IMR-90 (cell line): Measurements from ENCODE around the gene SH3RF3. TPM values are rescaled to one million over a fixed set of nuclear protein-coding genes. Genes with fewer than 3 reads are reported as not detected.

Experiments used
- ATAC-seq: fragments of 200-7000 bp; cut with Tn5 transposase; 2 replicates; pipeline ENCODE4 v1.9.1; 2020; ENCODE audit warnings: low read depth, mild to moderate bottlenecking, moderate library complexity
- BruUV-seq: library from RNA; stranded (reverse); fragments of 400-500 nt; replicated peaks from 2 replicates; lab custom pipeline; 2021; lab: Mats Ljungman, UMichigan
- CTCF ChIA-PET: fragments of 300-600 bp; formaldehyde crosslinking; extraction: SDS; loops from one replicate; lab custom pipeline; 2021; ENCODE audit warnings: antibody characterized with exemption; lab: Yijun Ruan, JAX
- POLR2A ChIA-PET: fragments of 300-600 bp; sonication (Branson Sonifier 250); formaldehyde crosslinking; loops from one replicate; lab custom pipeline; 2022; ENCODE audit warnings: antibody characterized with exemption; ENCODE audit not compliant: unreplicated experiment; lab: Charles Lee
- DNase-seq: peaks from one replicate; pipeline ENCODE4 v3.0.0; 2013
- H2AFZ ChIP-seq: replicated peaks from 2 replicates; pipeline ENCODE3; 2013; ENCODE audit warnings: low read length, mild to moderate bottlenecking; ENCODE audit not compliant: poor library complexity
- H2AK5ac ChIP-seq: 2 replicates; pipeline ENCODE4 v1.6.1; 2013; ENCODE audit warnings: low read depth, low read length, inconsistent platforms
- H2AK9ac ChIP-seq: replicated peaks from 2 replicates; pipeline ENCODE3; 2013; ENCODE audit warnings: mild to moderate bottlenecking, low read depth, low read length, moderate library complexity; ENCODE audit not compliant: poor library complexity
- H2BK120ac ChIP-seq: 2 replicates; pipeline ENCODE4 v1.6.1; 2013; ENCODE audit warnings: low read depth, low read length, inconsistent platforms
- H2BK15ac ChIP-seq: 3 replicates; pipeline ENCODE4 v1.6.1; 2013; ENCODE audit warnings: low read depth, low read length, inconsistent platforms
- H2BK20ac ChIP-seq: 2 replicates; pipeline ENCODE4 v1.6.1; 2013; ENCODE audit warnings: low read depth, mild to moderate bottlenecking, inconsistent platforms, low read length, moderate library complexity
- H2BK5ac ChIP-seq: 2 replicates; pipeline ENCODE4 v1.6.1; 2013; ENCODE audit warnings: mild to moderate bottlenecking, low read depth, low read length, inconsistent platforms; ENCODE audit not compliant: poor library complexity, severe bottlenecking
- H3K14ac ChIP-seq: replicated peaks from 2 replicates; pipeline ENCODE4 v1.6.1; 2013; ENCODE audit warnings: low read depth, low read length, inconsistent platforms
- H3K18ac ChIP-seq: 2 replicates; pipeline ENCODE4 v1.6.1; 2013; ENCODE audit warnings: low read depth, low read length, control low read depth
- H3K23ac ChIP-seq: 2 replicates; pipeline ENCODE4 v1.6.1; 2013; ENCODE audit warnings: low read depth, low read length, inconsistent platforms
- H3K27ac ChIP-seq: 2 replicates; pipeline ENCODE4 v1.5.1; 2013; ENCODE audit warnings: mild to moderate bottlenecking, control low read depth, low read length; ENCODE audit not compliant: insufficient read depth
- H3K27me3 ChIP-seq: 2 replicates; pipeline ENCODE4 v1.6.1; 2013; ENCODE audit warnings: low read length; ENCODE audit not compliant: control insufficient read depth, insufficient read depth
- H3K36me3 ChIP-seq: 2 replicates; pipeline ENCODE4 v1.6.1; 2013; ENCODE audit warnings: low read length, mixed read lengths; ENCODE audit not compliant: control insufficient read depth, insufficient read depth
- H3K4ac ChIP-seq: 2 replicates; pipeline ENCODE4 v1.6.1; 2013; ENCODE audit warnings: low read depth, low read length, inconsistent platforms
- H3K4me1 ChIP-seq: 2 replicates; pipeline ENCODE4 v1.6.1; 2013; ENCODE audit warnings: low read length, mixed read lengths; ENCODE audit not compliant: control insufficient read depth, insufficient read depth
- H3K4me2 ChIP-seq: 2 replicates; pipeline ENCODE4 v1.6.1; 2013; ENCODE audit warnings: low read depth, mild to moderate bottlenecking, control low read depth, low read length, moderate library complexity
- H3K4me3 ChIP-seq: 2 replicates; pipeline ENCODE4 v1.5.1; 2013; ENCODE audit warnings: low read depth, mild to moderate bottlenecking, control low read depth, low read length, moderate library complexity; ENCODE audit not compliant: insufficient read depth
- H3K56ac ChIP-seq: 2 replicates; pipeline ENCODE4 v1.6.1; 2013; ENCODE audit warnings: low read length, inconsistent platforms; ENCODE audit not compliant: insufficient read depth; ENCODE audit errors: extremely low read depth
- H3K79me1 ChIP-seq, 2 experiments: 2 replicates each; pipeline ENCODE4 v1.6.1; 2013; ENCODE audit warnings: low read length in 2 of 2, inconsistent platforms in 1 of 2, low read depth in 1 of 2
- H3K9ac ChIP-seq: 2 replicates; pipeline ENCODE4 v1.6.1; 2013; ENCODE audit warnings: low read depth, low read length, control low read depth
- H3K9me1 ChIP-seq: 2 replicates; pipeline ENCODE4 v1.6.1; 2013; ENCODE audit warnings: low read length, inconsistent platforms; ENCODE audit not compliant: insufficient read depth
- H3K9me3 ChIP-seq: 2 replicates; pipeline ENCODE4 v1.6.1; 2013; ENCODE audit warnings: low read length; ENCODE audit not compliant: control insufficient read depth, insufficient read depth
- H4K20me1 ChIP-seq: 2 replicates; pipeline ENCODE4 v1.6.1; 2013; ENCODE audit warnings: low read length, inconsistent platforms; ENCODE audit not compliant: insufficient read depth
- H4K5ac ChIP-seq: 2 replicates; pipeline ENCODE4 v1.6.1; 2013; ENCODE audit warnings: mild to moderate bottlenecking, low read depth, low read length, control low read depth
- H4K8ac ChIP-seq, 2 experiments: 2 replicates each; pipeline ENCODE4 v1.6.1; 2013; ENCODE audit warnings: low read depth in 2 of 2, low read length in 2 of 2, control low read depth in 1 of 2, inconsistent platforms in 1 of 2
- H4K91ac ChIP-seq: 2 replicates; pipeline ENCODE4 v1.6.1; 2013; ENCODE audit warnings: low read depth, low read length, inconsistent platforms; ENCODE audit not compliant: insufficient read depth
- BHLHE40 ChIP-seq: fragments of 150-350 bp; IDR thresholded peaks from 2 replicates; pipeline ENCODE4 v1.6.1; 2016; ENCODE audit warnings: mild to moderate bottlenecking, low read depth, low read length
- CTCF ChIP-seq: conservative IDR thresholded peaks from 2 replicates; pipeline ENCODE4 v1.5.1; 2012; ENCODE audit warnings: mild to moderate bottlenecking, low read depth, low read length, improper control_type of control experiment
- ELK1 ChIP-seq: fragments of 150-350 bp; IDR thresholded peaks from 2 replicates; pipeline ENCODE4 v1.6.1; 2016; ENCODE audit warnings: low read depth, mild to moderate bottlenecking, low read length, moderate library complexity, borderline replicate concordance
- FOS ChIP-seq: fragments of 150-350 bp; IDR thresholded peaks from 2 replicates; pipeline ENCODE4 v1.6.1; 2016; ENCODE audit warnings: low read depth, low read length
- MAFK ChIP-seq: IDR thresholded peaks from 2 replicates; pipeline ENCODE4 v1.6.1; 2012; ENCODE audit warnings: low read depth, low read length, improper control_type of control experiment
- MAZ ChIP-seq: IDR thresholded peaks from 2 replicates; pipeline ENCODE4 v1.6.1; 2012; ENCODE audit warnings: low read depth, mild to moderate bottlenecking, low read length, improper control_type of control experiment, moderate library complexity, borderline replicate concordance
- POLR2A ChIP-seq: IDR thresholded peaks from 2 replicates; pipeline ENCODE4 v1.6.1; 2012; ENCODE audit warnings: mild to moderate bottlenecking, low read depth, low read length
- RAD21 ChIP-seq: IDR thresholded peaks from 2 replicates; pipeline ENCODE4 v1.6.1; 2012; ENCODE audit warnings: low read length, improper control_type of control experiment
- RCOR1 ChIP-seq: IDR thresholded peaks from 2 replicates; pipeline ENCODE4 v1.6.1; 2012; ENCODE audit warnings: mild to moderate bottlenecking, low read length, improper control_type of control experiment; ENCODE audit not compliant: insufficient replicate concordance
- RFX5 ChIP-seq: IDR thresholded peaks from 2 replicates; pipeline ENCODE4 v1.8.0; 2012; ENCODE audit warnings: low read depth, mild to moderate bottlenecking, low read length, moderate library complexity
- SMC3 ChIP-seq: fragments of 150-350 bp; IDR thresholded peaks from 2 replicates; pipeline ENCODE4 v1.6.1; 2016; ENCODE audit warnings: low read depth, mild to moderate bottlenecking, antibody characterized with exemption, low read length, moderate library complexity
- WGBS, 2 experiments: methylation state at CpG; one replicate each; pipeline versions ENCODE4 v1.1.5 to v1.1.7; 2013; ENCODE audit warnings: missing lambda C conversion rate in 2 of 2; ENCODE audit not compliant: insufficient read length in 1 of 2; ENCODE audit errors: extremely low coverage in 2 of 2; 5-methylcytosine and 5-hydroxymethylcytosine counted together
- dilution Hi-C: fragments of 300-500 bp; cut with HindIII; formaldehyde crosslinking; loops from one replicate; pipeline ENCODE4 v1.14.3; 2018; ENCODE audit warnings: low sequenced_read_pairs; ENCODE audit not compliant: unreplicated experiment
- in situ Hi-C: fragments of 300-500 bp; cut with MboI; formaldehyde crosslinking; loops from 3 replicates; pipeline ENCODE4 v1.14.3; 2019; ENCODE audit warnings: low sequenced_read_pairs, inconsistent platforms, mixed read lengths
- intact Hi-C: fragments of 100-400 bp; cut with micrococcal nuclease; formaldehyde crosslinking; loops from 2 replicates; pipeline ENCODE4 v1.10.0; 2022
- polyA plus RNA-seq, 3 experiments: library from polyadenylated mRNA; depleted of rRNA; stranded (reverse); fragments of >200 nt; gene quantifications; 2 replicates each; pipeline ENCODE4 v1.2.3, GENCODE V29; 2012; ENCODE audit warnings: low replicate concordance in 1 of 3
- total RNA-seq: library from RNA; depleted of rRNA; stranded (reverse); fragments of >200 nt; gene quantifications from 2 replicates; pipeline ENCODE4 v1.2.3, GENCODE V29; 2012

Gene SH3RF3
- total and polyA plus RNA-seq, 2 of the 4 experiments (the other 2 are of a cell fraction): 3.4 to 5.3 TPM

DNA sequence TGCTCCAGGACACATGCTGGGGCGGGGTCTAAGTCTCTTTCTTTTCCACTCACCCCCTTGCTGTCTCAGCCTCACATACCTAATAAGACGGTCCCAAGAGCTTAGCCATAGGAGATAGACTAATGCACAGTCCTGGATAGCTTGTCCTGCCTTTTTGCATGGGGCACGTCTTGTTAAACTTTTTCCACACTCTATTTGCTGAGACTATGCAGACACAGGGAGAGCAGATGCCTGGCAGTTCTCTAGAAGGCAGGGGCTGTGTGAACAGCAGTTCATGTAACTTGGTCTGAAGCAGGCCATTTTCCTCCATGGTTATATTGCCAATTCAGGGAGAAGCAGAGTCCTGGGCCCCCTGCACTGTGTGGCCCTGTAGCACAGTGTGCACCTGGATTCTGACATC lies 342.7 kb downstream of the SH3RF3 start:
- no peak overlapping the region for H3K18ac ChIP-seq
- H2AK5ac ChIP-seq: no peak overlapping the region; the same call in 1 of the 2 replicates
- H3K27me3 ChIP-seq: no peaks in the 10 kb centered on the region
- WGBS, 2 experiments: no CpG with 5 or more reads among the region's 3 CpGs
- CTCF ChIA-PET: no interaction called here
- no peak overlapping the region for H4K8ac ChIP-seq
- no peak for ATAC-seq
- no peak overlapping the region for H2AFZ ChIP-seq
- no peak overlapping the region for H3K27ac ChIP-seq
- TF ChIP-seq MAZ (no peak), MAFK (no peak), POLR2A (no peak), RCOR1 (no peak), ELK1 (no peak), SMC3 (no peak), FOS (no peak), BHLHE40 (no peak), CTCF (no peak), RFX5 (no peak), RAD21 (no peak)
- H2BK15ac ChIP-seq: no peak overlapping the region
- peaks cover 3% of the 10 kb centered on the region; the same call in 1 of the 2 replicates for H4K20me1 ChIP-seq
- H3K36me3 ChIP-seq: peaks cover 5% of the 10 kb centered on the region; the same call in 1 of the 2 replicates
- H3K9me3 ChIP-seq: no peaks in the 10 kb centered on the region
- H4K5ac ChIP-seq: no peak overlapping the region
- H3K56ac ChIP-seq: no peak overlapping the region
- no peak overlapping the region for H3K4me2 ChIP-seq
- no peak overlapping the region; the same call in 1 of the 2 replicates for H4K91ac ChIP-seq
- POLR2A ChIA-PET: no interaction called here
- H3K79me1 ChIP-seq: peaks cover 13 to 37% of the 10 kb centered on the region in 2 experiments; a peak in 3 of 4 replicates
- H3K9ac ChIP-seq: no peak overlapping the region
- dilution Hi-C loops: no loop called here
- H3K4me3 ChIP-seq: no peak overlapping the region
- H2BK20ac ChIP-seq: no peak overlapping the region
- H3K9me1 ChIP-seq: peaks cover 19% of the 10 kb centered on the region; the same call in 1 of the 2 replicates
- BruUV-seq: no TSS peak
- DNase-seq: no peak
- in situ Hi-C loops: no loop called here
- intact Hi-C loops: loop anchor here (2.0 kb wide), 1 partner anchor 21 kb away; no protein-coding TSS in a partner anchor
- peaks cover 18% of the 10 kb centered on the region for H3K4me1 ChIP-seq
- H3K23ac ChIP-seq: no peak overlapping the region
- no peak overlapping the region for H2BK120ac ChIP-seq
- H2BK5ac ChIP-seq: no peak overlapping the region
- no peak overlapping the region for H2AK9ac ChIP-seq
- no peak overlapping the region; the same call in 1 of the 2 replicates for H3K4ac ChIP-seq
- H3K14ac ChIP-seq: no peak overlapping the region
